HepG2 (cell line): Measurements from ENCODE around the gene CYB5R3. TPM values are rescaled to one million over a fixed set of nuclear protein-coding genes. Genes with fewer than 3 reads are reported as not detected.

ENCODE experiments used
- ARID4A ChIP-seq: sonication (generic); formaldehyde crosslinking; IDR thresholded peaks from 2 replicates; pipeline ENCODE4 v1.5.0; 2020; ENCODE audit warnings: mild to moderate bottlenecking, missing genetic modification reagents, borderline replicate concordance
- ARID5B ChIP-seq: IDR thresholded peaks from 2 replicates; pipeline ENCODE4 v1.4.0; 2020; ENCODE audit warnings: mild to moderate bottlenecking, missing genetic modification reagents
- BRD4 ChIP-seq: sonication (generic); formaldehyde crosslinking; IDR thresholded peaks from 2 replicates; pipeline ENCODE4 v1.4.0; 2020; ENCODE audit warnings: missing genetic modification reagents
- ESRRA ChIP-seq: sonication (generic); formaldehyde crosslinking; IDR thresholded peaks from 2 replicates; pipeline ENCODE4 v1.5.1; 2020; ENCODE audit warnings: mild to moderate bottlenecking, low read depth, missing genetic modification reagents
- GPBP1L1 ChIP-seq: sonication (generic); formaldehyde crosslinking; IDR thresholded peaks from 2 replicates; pipeline ENCODE4 v1.5.0; 2020; ENCODE audit warnings: mild to moderate bottlenecking, missing genetic modification reagents
- HOXA5 ChIP-seq: sonication (generic); formaldehyde crosslinking; IDR thresholded peaks from 2 replicates; pipeline ENCODE4 v1.4.0; 2020; ENCODE audit warnings: missing genetic modification reagents
- HOXA7 ChIP-seq: sonication (generic); formaldehyde crosslinking; IDR thresholded peaks from 2 replicates; pipeline ENCODE4 v1.8.1; 2022; ENCODE audit warnings: mild to moderate bottlenecking, missing genetic modification reagents, moderate library complexity
- IKZF4 ChIP-seq: sonication (generic); formaldehyde crosslinking; IDR thresholded peaks from 2 replicates; pipeline ENCODE4 v1.5.1; 2020; ENCODE audit warnings: borderline replicate concordance, mild to moderate bottlenecking, low read depth, missing genetic modification reagents; ENCODE audit errors: not compliant biosample characterization
- IRF9 ChIP-seq: sonication (generic); formaldehyde crosslinking; IDR thresholded peaks from 2 replicates; pipeline ENCODE4 v1.8.0; 2022; ENCODE audit warnings: missing genetic modification reagents, mild to moderate bottlenecking, borderline replicate concordance
- KDM5A ChIP-seq: fragments of 200-600 bp; sonication (generic); IDR thresholded peaks from 2 replicates; pipeline ENCODE4 v1.7.0; 2018; ENCODE audit warnings: antibody characterized with exemption, mild to moderate bottlenecking, low read length, borderline replicate concordance
- MED13 ChIP-seq: sonication (generic); formaldehyde crosslinking; IDR thresholded peaks from 2 replicates; pipeline ENCODE4 v1.5.0; 2020; ENCODE audit warnings: missing genetic modification reagents
- YEATS2 ChIP-seq: sonication (generic); formaldehyde crosslinking; IDR thresholded peaks from 2 replicates; pipeline ENCODE4 v1.4.0; 2020; ENCODE audit warnings: missing genetic modification reagents, borderline replicate concordance
- ZNF343 ChIP-seq: sonication (generic); formaldehyde crosslinking; IDR thresholded peaks from 2 replicates; pipeline ENCODE4 v1.4.0; 2020; ENCODE audit warnings: mild to moderate bottlenecking, missing genetic modification reagents
- ZNF546 ChIP-seq: sonication (generic); formaldehyde crosslinking; conservative IDR thresholded peaks from 2 replicates; pipeline ENCODE4 v1.8.1; 2023; ENCODE audit warnings: mild to moderate bottlenecking, missing genetic modification reagents
- ZNF580 ChIP-seq: IDR thresholded peaks from 2 replicates; pipeline ENCODE4 v1.6.1; 2016; ENCODE audit warnings: low read depth, borderline replicate concordance
- ZSCAN12 ChIP-seq: sonication (generic); formaldehyde crosslinking; IDR thresholded peaks from 2 replicates; pipeline ENCODE4 v1.9.0; 2021; ENCODE audit warnings: mild to moderate bottlenecking, missing genetic modification reagents
- polyA plus RNA-seq, 8 experiments: library from polyadenylated mRNA; depleted of rRNA in 3 of 8; stranded (reverse) in 7 of 8; unstranded in 1 of 8; fragments of >200 nt; fragmentation: Illumina TruSeq in 4 of 8; extraction: Trizol in 4 of 8; gene quantifications; 2 replicates each; pipeline versions ENCODE4 v1.2.1 to v1.2.3, GENCODE V29; 2011 to 2016; ENCODE audit warnings: low read depth in 4 of 8, missing spikeins in 1 of 8, mixed read lengths in 1 of 8; ENCODE audit not compliant: insufficient read depth in 1 of 8
- total RNA-seq, 5 experiments: library from RNA; depleted of rRNA; stranded (reverse); fragments of >200 nt; fragmentation: Illumina TruSeq; extraction: Trizol; gene quantifications; 2 replicates each; pipeline ENCODE4 v1.2.3, GENCODE V29; 2016; ENCODE audit warnings: low read depth in 1 of 5

CYB5R3 gene
- total and polyA plus RNA-seq, 2 of the 13 experiments (the other 11 are each of a cell fraction or from before 2014, with no cell fraction given) = 32.4 to 305 TPM

- no peak; the same call in 1 of the 2 replicates for TF ChIP-seq ZNF546 (CRISPR knock-in tag)
- TF ChIP-seq BRD4 (CRISPR knock-in tag) = peak; percentile 62; the same call in 1 of the 2 replicates
- TF ChIP-seq KDM5A = no peak
- peak; percentile 76 for TF ChIP-seq ARID5B (CRISPR knock-in tag)
- peak; percentile 93 for TF ChIP-seq ESRRA (CRISPR knock-in tag)
- no peak for TF ChIP-seq ZSCAN12 (CRISPR knock-in tag)
- TF ChIP-seq HOXA5 (CRISPR knock-in tag) = peak; percentile 87
- no peak for TF ChIP-seq ZNF343 (CRISPR knock-in tag)
- TF ChIP-seq IRF9 (CRISPR knock-in tag) = no peak
- TF ChIP-seq IKZF4 (CRISPR knock-in tag) = no peak
- peak; percentile 92; the same call in 1 of the 2 replicates for TF ChIP-seq MED13
- peak; percentile 80; the same call in 1 of the 2 replicates for TF ChIP-seq ZNF580
- TF ChIP-seq HOXA7 (CRISPR knock-in tag) = peak; percentile 92
- peak; percentile 49; the same call in 1 of the 2 replicates for TF ChIP-seq ARID4A
- TF ChIP-seq GPBP1L1 = no peak
- peak; percentile 51; the same call in 1 of the 2 replicates for TF ChIP-seq YEATS2 (CRISPR knock-in tag)
Measured at GRCh38 chr22:42615092-42615859, 33.9 kb downstream of the CYB5R3 start (continued).
